Upper lobe of left lung (tissue), 4 donors: ENCODE measurements around the gene PHF20.

Source experiments
- POLR2AphosphoS5 ChIP-seq, 2 donors: sonication (generic); formaldehyde crosslinking; IDR thresholded peaks; one replicate each; pipeline ENCODE4 v1.5.1; 2017; ENCODE audit warnings: antibody characterized with exemption in 2 of 2
- TF ChIP-seq, protein P1 (sequence below), 6 experiments: fragments of 450-650 bp in 4 of 6; fragments of 200-600 bp in 2 of 6; sonication (generic) in 2 of 6; IDR thresholded peaks; one replicate each; pipeline ENCODE4 v1.5.1; 2016 to 2019; ENCODE audit warnings: antibody characterized with exemption in 6 of 6

DNA sequence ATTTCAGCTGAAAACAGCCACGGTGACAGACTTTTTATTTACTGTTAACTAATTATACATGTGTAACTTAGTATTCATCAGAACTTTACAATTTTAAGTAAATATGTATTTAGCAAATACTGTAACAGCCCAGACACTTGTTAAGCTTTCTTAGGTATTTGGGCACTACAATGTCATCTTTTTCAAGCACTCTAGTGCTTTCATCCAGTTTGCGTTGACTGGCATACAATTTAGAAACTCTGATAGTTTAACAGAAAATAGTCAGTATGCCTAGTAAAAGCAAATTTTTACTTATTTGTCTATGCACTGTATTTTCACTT lies 40.4 kb upstream of the PHF20 start:
- TF ChIP-seq POLR2AphosphoS5 (IDR thresholded peaks at IDR 0.05): no peak
- TF ChIP-seq, protein P1, sequence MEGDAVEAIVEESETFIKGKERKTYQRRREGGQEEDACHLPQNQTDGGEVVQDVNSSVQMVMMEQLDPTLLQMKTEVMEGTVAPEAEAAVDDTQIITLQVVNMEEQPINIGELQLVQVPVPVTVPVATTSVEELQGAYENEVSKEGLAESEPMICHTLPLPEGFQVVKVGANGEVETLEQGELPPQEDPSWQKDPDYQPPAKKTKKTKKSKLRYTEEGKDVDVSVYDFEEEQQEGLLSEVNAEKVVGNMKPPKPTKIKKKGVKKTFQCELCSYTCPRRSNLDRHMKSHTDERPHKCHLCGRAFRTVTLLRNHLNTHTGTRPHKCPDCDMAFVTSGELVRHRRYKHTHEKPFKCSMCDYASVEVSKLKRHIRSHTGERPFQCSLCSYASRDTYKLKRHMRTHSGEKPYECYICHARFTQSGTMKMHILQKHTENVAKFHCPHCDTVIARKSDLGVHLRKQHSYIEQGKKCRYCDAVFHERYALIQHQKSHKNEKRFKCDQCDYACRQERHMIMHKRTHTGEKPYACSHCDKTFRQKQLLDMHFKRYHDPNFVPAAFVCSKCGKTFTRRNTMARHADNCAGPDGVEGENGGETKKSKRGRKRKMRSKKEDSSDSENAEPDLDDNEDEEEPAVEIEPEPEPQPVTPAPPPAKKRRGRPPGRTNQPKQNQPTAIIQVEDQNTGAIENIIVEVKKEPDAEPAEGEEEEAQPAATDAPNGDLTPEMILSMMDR (IDR thresholded peaks at IDR 0.05): no peak
